Activated CD8-positive, alpha-beta T cell treated with anti-CD3 and anti-CD28 coated beads for 36 hours (primary cell): ENCODE results near the gene FSTL4. TPM values are rescaled to one million over a fixed set of nuclear protein-coding genes. Genes with fewer than 3 reads are reported as not detected.
"Not testable (repeated sequence)": the region's sequence is repeated elsewhere in the genome, so short reads cannot be mapped to it uniquely, and the experiment has no call there.

Experiments
- ATAC-seq: fragments of 200-7000 bp; cut with Tn5 transposase; one replicate; pipeline ENCODE4 v1.10.0; 2021; ENCODE audit warnings: mild to moderate bottlenecking, moderate library complexity
- CTCF ChIA-PET: fragments of 350-600 bp; sonication (Branson Sonifier 250); formaldehyde crosslinking; loops from one replicate; lab custom pipeline; 2021; ENCODE audit warnings: antibody characterized with exemption; lab: Charles Lee
- POLR2A ChIA-PET: fragments of 350-600 bp; sonication (Branson Sonifier 250); formaldehyde crosslinking; loops from one replicate; lab custom pipeline; 2021; ENCODE audit warnings: antibody characterized with exemption; lab: Charles Lee
- DNase-seq: peaks from one replicate; pipeline ENCODE4 v3.0.0-alpha.2; 2020
- H3K27ac Mint-ChIP-seq: one replicate; pipeline ENCODE4 v1.8.0; 2021; ENCODE audit warnings: mild to moderate bottlenecking, mixed read lengths
- H3K27me3 Mint-ChIP-seq: one replicate; pipeline ENCODE4 v1.8.0; 2021; ENCODE audit warnings: mixed read lengths
- H3K36me3 Mint-ChIP-seq: one replicate; pipeline ENCODE4 v1.8.0; 2021; ENCODE audit warnings: low read depth, mixed read lengths
- H3K4me1 Mint-ChIP-seq: one replicate; pipeline ENCODE4 v1.8.0; 2021; ENCODE audit warnings: low read depth, mixed read lengths
- H3K4me3 Mint-ChIP-seq: one replicate; pipeline ENCODE4 v1.8.0; 2021; ENCODE audit warnings: mild to moderate bottlenecking, moderate library complexity, mixed read lengths
- H3K9me3 Mint-ChIP-seq: one replicate; pipeline ENCODE4 v1.8.0; 2021; ENCODE audit warnings: mixed read lengths
- CTCF ChIP-seq: fragments of 200-600 bp; IDR thresholded peaks from one replicate; pipeline ENCODE4 v1.8.0; 2022; ENCODE audit warnings: antibody characterized with exemption, mild to moderate bottlenecking
- intact Hi-C: fragments of 100-400 bp; cut with micrococcal nuclease; formaldehyde crosslinking; loops from one replicate; pipeline ENCODE4 v1.10.0; 2022
- total RNA-seq, 2 experiments: library from RNA; stranded (reverse); gene quantifications; one replicate each; pipeline ENCODE4 v1.2.3, GENCODE V29; 2021

The FSTL4 gene
- total RNA-seq, 2 experiments from 2014 or later: not detected

DNA sequence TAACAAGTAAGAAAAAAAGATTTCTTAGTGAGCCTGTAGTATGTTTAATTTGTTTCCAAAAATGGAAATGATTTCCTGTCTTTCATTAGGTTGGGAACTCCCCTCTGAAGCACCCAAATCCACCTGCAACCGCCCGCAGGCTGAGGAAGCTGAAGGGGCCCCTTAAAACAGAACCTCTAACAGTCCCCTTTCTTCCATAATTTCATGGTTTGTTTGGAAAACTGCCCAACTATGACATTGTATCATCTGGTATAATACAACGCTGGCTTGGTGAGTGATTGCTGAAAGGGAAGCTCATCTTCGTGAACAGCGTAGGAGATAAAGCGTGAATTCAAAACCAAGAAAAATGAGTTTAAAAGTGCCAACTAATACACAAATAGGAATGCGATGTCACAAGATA, 215.5 kb downstream of the FSTL4 start:
- TF ChIP-seq CTCF: no peak
- ATAC-seq (no peak), DNase-seq (peak; percentile 53)
- Mint-ChIP-seq H3K4me1 (peaks cover 39% of the 10 kb centered on the region), H3K27ac (peak overlapping the region; percentile 3), H3K36me3 (no peaks in the 10 kb centered on the region), H3K9me3 (peaks cover 2% of the 10 kb centered on the region), H3K4me3 (no peak overlapping the region), H3K27me3 (peaks cover 2% of the 10 kb centered on the region)
- CTCF ChIA-PET: interaction anchor here (0.8 to 6.7 kb wide), 7 partner anchors 11 to 473 kb away, joined by 3 to 45 read pairs (median 3); no protein-coding TSS in a partner anchor
- POLR2A ChIA-PET: no interaction called here
- intact Hi-C loops: no loop called here

GRCh38 chr5:133396187-133396741, 216.1 kb downstream of the FSTL4 start:
- no peak for ATAC-seq
- CTCF ChIA-PET: interaction anchor here (0.8 to 6.7 kb wide), 6 partner anchors 11 to 285 kb away, joined by 3 to 45 read pairs (median 3); no protein-coding TSS in a partner anchor
- H3K36me3 Mint-ChIP-seq: no peaks in the 10 kb centered on the region
- H3K4me1 Mint-ChIP-seq: peaks cover 39% of the 10 kb centered on the region
- peaks cover 2% of the 10 kb centered on the region for H3K9me3 Mint-ChIP-seq
- DNase-seq: no peak
- intact Hi-C loops: no loop called here
- H3K27ac Mint-ChIP-seq: peak overlapping the region; percentile 72
- POLR2A ChIA-PET: interaction anchor here (1.0 kb wide), 1 partner anchor 14 kb away, joined by 3 read pairs; no protein-coding TSS in a partner anchor
- H3K27me3 Mint-ChIP-seq: no peaks in the 10 kb centered on the region
- no peak overlapping the region for H3K4me3 Mint-ChIP-seq
- no peak for TF ChIP-seq CTCF

GRCh38 chr5:133395207-133395606, 217.1 kb downstream of the FSTL4 start:
- POLR2A ChIA-PET, intact Hi-C loops: not testable (repeated sequence)
- CTCF ChIA-PET: interaction anchor here (6.7 kb wide), 1 partner anchor 29 kb away, joined by 45 read pairs; no protein-coding TSS in a partner anchor

DNA sequence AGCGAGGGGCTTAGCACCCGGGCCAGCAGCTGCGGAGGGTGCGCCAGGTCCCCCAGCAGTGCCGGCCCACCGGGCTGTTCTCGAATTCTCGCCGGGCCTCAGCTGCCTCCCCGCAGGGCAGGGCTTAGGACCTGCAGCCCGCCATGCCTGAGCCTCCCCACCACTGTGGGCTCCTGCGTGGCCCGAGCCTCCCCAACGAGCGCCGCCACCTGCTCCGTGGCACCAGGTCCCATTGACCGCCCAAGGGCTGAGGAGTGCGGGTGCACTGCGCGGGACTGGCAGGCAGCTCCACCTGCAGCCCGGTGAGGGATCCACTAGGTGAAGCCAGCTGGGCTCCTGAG, 217.9 kb downstream of the FSTL4 start:
- ATAC-seq, DNase-seq, H3K9me3 Mint-ChIP-seq, POLR2A ChIA-PET, H3K27me3 Mint-ChIP-seq, H3K27ac Mint-ChIP-seq, H3K4me3 Mint-ChIP-seq, H3K36me3 Mint-ChIP-seq, intact Hi-C loops: not testable (repeated sequence)
- CTCF ChIA-PET: interaction anchor here (6.7 kb wide), 1 partner anchor 30 kb away, joined by 45 read pairs; no protein-coding TSS in a partner anchor
- H3K4me1 Mint-ChIP-seq: peaks cover 32% of the 10 kb centered on the region

More at GRCh38 chr5:133395207-133395606, 217.1 kb downstream of the FSTL4 start:
- H3K9me3 Mint-ChIP-seq, H3K36me3 Mint-ChIP-seq, H3K27ac Mint-ChIP-seq, H3K27me3 Mint-ChIP-seq, DNase-seq, ATAC-seq, H3K4me3 Mint-ChIP-seq: not testable (repeated sequence)
- peaks cover 39% of the 10 kb centered on the region for H3K4me1 Mint-ChIP-seq

DNA sequence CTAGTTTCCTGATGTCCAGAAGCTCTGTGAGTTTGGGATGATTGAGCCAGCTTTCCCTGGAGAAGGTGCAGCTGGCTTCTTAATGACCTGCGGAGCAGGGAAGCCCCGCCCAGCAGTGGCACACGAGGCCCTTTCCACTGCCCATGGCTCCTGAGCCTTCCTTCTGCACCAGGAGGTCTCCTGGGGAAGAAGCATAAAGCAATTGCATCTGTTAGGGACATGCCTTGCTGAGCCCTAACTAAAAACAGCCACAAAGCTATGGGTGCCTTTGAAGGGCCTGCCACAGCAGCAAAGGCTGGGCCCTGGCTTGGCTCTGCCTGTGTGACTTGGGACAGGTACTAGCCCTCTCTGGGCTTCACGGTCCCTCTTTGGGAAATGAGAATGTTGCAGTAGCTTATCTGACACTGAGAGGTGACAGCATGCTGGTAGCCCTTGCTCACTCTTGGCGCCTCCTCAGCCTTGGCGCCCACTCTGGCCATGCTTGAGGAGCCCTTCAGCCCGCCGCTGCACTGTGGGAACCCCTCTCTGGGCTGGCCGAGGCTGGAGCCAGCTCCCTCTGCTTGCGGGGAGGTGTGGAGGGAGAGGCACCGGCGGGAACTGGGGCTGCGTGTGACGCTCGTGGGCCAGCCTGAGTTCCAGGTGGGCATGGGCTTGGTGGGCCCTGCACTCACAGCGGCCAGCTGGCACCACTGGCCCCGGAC, 218.4 kb downstream of the FSTL4 start:
- ChIA-PET POLR2A (no interaction called here), CTCF (interaction anchor here (6.7 kb wide), 1 partner anchor 30 kb away, joined by 45 read pairs; no protein-coding TSS in a partner anchor)
- intact Hi-C loops: no loop called here
- Mint-ChIP-seq H3K36me3 (no peaks in the 10 kb centered on the region), H3K9me3 (peaks cover 2% of the 10 kb centered on the region), H3K4me1 (peaks cover 27% of the 10 kb centered on the region), H3K4me3 (no peak overlapping the region), H3K27me3 (peaks cover 4% of the 10 kb centered on the region), H3K27ac (no peak overlapping the region)
- no peak for ATAC-seq
- no peak for TF ChIP-seq CTCF
- DNase-seq: no peak
